Activated naive CD4-positive, alpha-beta T cell treated with anti-CD3 and anti-CD28 coated beads for 36 hours (primary cell): Measurements from ENCODE around the gene CLDN12. TPM values are rescaled to one million over a fixed set of nuclear protein-coding genes. Genes with fewer than 3 reads are reported as not detected.

Experiments
- CTCF ChIA-PET: fragments of 350-600 bp; sonication (Branson Sonifier 250); formaldehyde crosslinking; loops from one replicate; lab custom pipeline; 2021; ENCODE audit warnings: antibody characterized with exemption; lab: Charles Lee
- DNase-seq: peaks from one replicate; pipeline ENCODE4 v3.0.0-alpha.2; 2020
- H3K27ac Mint-ChIP-seq: one replicate; pipeline ENCODE4 v1.8.0; 2021; ENCODE audit warnings: mild to moderate bottlenecking, mixed read lengths
- H3K27me3 Mint-ChIP-seq: one replicate; pipeline ENCODE4 v1.8.0; 2021; ENCODE audit warnings: low read depth, mixed read lengths
- H3K36me3 Mint-ChIP-seq: one replicate; pipeline ENCODE4 v1.8.0; 2021; ENCODE audit warnings: low read depth, mixed read lengths
- H3K4me1 Mint-ChIP-seq: one replicate; pipeline ENCODE4 v1.8.0; 2021; ENCODE audit warnings: low read depth, mixed read lengths
- H3K4me3 Mint-ChIP-seq: one replicate; pipeline ENCODE4 v1.8.0; 2021; ENCODE audit warnings: mild to moderate bottlenecking, moderate library complexity, mixed read lengths
- H3K9me3 Mint-ChIP-seq: one replicate; pipeline ENCODE4 v1.8.0; 2021; ENCODE audit warnings: mixed read lengths
- intact Hi-C: fragments of 100-400 bp; cut with micrococcal nuclease; formaldehyde crosslinking; loops from one replicate; pipeline ENCODE4 v1.15.1; 2023
- total RNA-seq, 2 experiments: library from RNA; stranded (reverse); gene quantifications; one replicate each; pipeline ENCODE4 v1.2.3, GENCODE V29; 2021

The CLDN12 gene
- total RNA-seq, 2 experiments from 2014 or later = 14.8 to 15.3 TPM

DNA sequence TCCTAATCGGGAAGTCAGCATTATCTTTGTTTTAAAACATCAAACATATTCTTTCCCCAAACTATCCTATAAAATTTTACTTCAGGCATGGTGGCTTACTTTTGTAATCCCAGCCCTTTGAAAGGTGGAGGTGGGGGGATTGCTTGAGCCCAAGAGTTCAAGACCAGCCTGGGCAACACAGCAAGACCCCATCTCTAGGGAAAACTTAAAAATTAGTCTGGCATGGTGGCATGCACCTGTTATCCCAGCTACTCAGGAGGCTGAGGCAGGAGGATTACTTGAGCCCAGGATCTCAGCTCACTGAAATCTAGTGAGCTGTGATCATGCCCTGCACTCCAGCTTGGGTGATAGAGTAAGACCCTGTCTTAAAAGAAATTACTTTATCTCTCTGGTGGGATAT lies 4.9 kb downstream of the CLDN12 start:
- no peak for DNase-seq
- CTCF ChIA-PET = interaction anchor here (0.6 kb wide), 1 partner anchor 19 kb away, joined by 4 read pairs; no protein-coding TSS in a partner anchor
- intact Hi-C loops = no loop called here
- H3K27me3 Mint-ChIP-seq = no peaks in the 10 kb centered on the region
- no peak overlapping the region for H3K27ac Mint-ChIP-seq
- peaks cover 9% of the 10 kb centered on the region for H3K36me3 Mint-ChIP-seq
- no peak overlapping the region for H3K4me3 Mint-ChIP-seq
- H3K4me1 Mint-ChIP-seq = peaks cover 4% of the 10 kb centered on the region
- no peaks in the 10 kb centered on the region for H3K9me3 Mint-ChIP-seq

DNA sequence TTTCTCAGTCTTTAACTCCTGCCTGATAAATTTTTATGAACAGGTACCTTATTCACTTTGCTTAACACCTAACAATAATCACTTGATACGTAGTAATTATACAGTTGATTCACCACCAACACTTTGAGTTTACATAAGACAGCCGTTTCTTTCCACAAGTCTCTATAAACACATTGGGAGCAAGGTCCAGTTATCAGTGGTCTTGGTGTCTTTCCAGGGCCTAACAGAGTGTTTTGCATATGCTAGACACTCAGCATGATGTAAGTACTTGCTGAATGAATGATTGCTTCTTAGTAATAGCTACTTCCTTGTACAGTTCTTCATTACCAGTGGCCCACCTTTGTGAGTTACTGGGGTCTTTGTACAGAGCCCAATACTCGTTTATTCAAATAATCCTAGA lies 6.4 kb downstream of the CLDN12 start:
- Mint-ChIP-seq H3K36me3 (peaks cover 10% of the 10 kb centered on the region), H3K27ac (no peak overlapping the region), H3K4me3 (no peak overlapping the region), H3K4me1 (peaks cover 4% of the 10 kb centered on the region), H3K9me3 (no peaks in the 10 kb centered on the region), H3K27me3 (no peaks in the 10 kb centered on the region)
- intact Hi-C loops = no loop called here
- CTCF ChIA-PET = interaction anchor here (1.2 kb wide), 1 partner anchor 64 kb away, joined by 3 read pairs; no protein-coding TSS in a partner anchor
- DNase-seq = no peak

DNA sequence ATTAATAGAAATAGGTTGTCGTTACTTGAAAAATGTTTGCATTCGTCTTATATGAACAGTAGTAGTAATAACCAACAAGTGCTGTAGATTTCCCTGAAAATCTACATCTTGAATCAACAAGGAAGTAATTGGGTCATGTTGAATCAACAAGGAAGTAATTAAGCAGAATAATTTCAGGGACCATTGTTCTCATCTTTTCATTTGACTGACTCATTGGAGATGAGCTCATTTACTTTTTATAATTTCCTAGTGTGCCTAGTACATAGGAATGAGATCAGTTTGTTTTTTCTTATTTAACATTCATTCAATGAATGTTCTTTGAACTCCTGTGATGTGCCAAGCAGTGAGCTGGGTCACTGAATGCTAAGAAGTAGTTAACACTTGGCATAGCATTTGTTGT lies 8.2 kb downstream of the CLDN12 start:
- Mint-ChIP-seq H3K36me3 (peaks cover 12% of the 10 kb centered on the region), H3K27me3 (no peaks in the 10 kb centered on the region), H3K27ac (no peak overlapping the region), H3K4me3 (no peak overlapping the region), H3K9me3 (no peaks in the 10 kb centered on the region), H3K4me1 (no peaks in the 10 kb centered on the region)
- CTCF ChIA-PET = no interaction called here
- intact Hi-C loops = no loop called here
- DNase-seq = no peak

DNA sequence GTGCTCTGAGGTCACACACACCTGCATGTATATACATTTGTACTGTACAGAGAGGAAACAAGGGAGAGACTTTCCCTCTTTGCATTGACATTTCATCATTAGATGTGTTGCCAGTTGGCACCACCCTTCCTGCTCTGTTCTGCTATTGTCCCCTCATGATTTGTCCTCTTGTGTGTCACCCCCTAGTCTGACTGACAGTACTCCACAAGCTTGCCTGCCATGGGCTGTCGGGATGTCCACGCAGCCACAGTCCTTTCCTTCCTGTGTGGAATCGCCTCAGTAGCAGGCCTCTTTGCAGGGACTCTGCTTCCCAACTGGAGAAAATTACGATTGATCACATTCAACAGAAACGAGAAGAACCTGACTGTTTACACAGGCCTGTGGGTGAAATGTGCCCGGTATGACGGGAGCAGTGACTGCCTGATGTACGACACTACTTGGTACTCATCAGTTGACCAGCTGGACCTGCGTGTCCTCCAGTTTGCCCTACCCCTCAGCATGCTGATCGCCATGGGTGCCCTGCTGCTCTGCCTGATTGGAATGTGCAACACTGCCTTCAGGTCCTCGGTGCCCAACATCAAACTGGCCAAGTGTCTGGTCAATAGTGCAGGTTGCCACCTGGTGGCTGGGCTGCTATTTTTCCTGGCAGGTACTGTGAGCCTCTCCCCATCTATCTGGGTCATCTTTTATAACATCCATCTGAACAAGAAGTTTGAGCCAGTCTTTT lies 9.4 kb downstream of the CLDN12 start:
- Mint-ChIP-seq H3K27ac (no peak overlapping the region), H3K27me3 (no peaks in the 10 kb centered on the region), H3K4me3 (no peak overlapping the region), H3K4me1 (no peaks in the 10 kb centered on the region), H3K36me3 (peaks cover 9% of the 10 kb centered on the region), H3K9me3 (no peaks in the 10 kb centered on the region)
- peak; percentile 46 for DNase-seq
- CTCF ChIA-PET = no interaction called here
- intact Hi-C loops = loop anchor here (1.0 kb wide), 1 partner anchor 100 kb away; no protein-coding TSS in a partner anchor

DNA sequence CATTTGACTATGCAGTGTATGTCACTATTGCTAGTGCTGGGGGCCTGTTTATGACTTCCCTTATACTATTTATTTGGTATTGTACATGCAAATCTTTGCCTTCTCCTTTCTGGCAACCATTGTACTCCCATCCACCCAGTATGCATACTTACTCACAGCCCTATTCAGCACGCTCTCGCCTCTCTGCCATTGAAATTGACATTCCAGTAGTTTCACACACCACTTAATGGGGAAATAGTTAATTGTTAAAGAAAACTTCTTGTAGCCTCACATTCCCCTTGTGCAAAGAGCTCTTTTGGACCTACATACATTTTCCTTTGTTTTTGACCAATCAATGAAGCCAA lies 9.9 kb downstream of the CLDN12 start:
- Mint-ChIP-seq H3K9me3 (no peaks in the 10 kb centered on the region), H3K27me3 (no peaks in the 10 kb centered on the region), H3K4me1 (no peaks in the 10 kb centered on the region), H3K27ac (no peak overlapping the region), H3K36me3 (peaks cover 9% of the 10 kb centered on the region), H3K4me3 (no peak overlapping the region)
- intact Hi-C loops = loop anchor here (1.0 kb wide), 1 partner anchor 101 kb away; no protein-coding TSS in a partner anchor
- CTCF ChIA-PET = interaction anchor here (0.7 kb wide), 2 partner anchors 16 to 696 kb away, joined by 3 to 4 read pairs; no protein-coding TSS in a partner anchor
- no peak for DNase-seq

DNA sequence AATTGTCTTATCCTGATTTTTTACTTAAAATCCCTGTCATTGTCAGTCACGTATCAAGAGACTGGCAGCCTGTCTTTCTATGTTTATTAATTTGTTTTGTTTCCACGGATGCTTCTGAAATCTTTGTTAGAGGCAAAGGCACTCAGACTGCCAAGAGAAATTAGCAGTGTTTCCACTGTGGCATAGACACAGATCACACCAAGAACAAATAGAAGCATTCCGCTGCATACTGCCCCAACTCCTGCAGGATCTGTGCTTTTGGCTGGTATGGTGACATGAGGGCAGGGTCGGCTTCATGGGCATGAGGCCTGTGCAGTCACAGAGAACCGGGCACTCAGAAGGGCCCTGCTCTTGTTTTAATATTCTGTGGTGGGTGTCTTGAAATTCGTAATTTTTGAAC lies 18.4 kb downstream of the CLDN12 start:
- Mint-ChIP-seq H3K27me3 (no peaks in the 10 kb centered on the region), H3K9me3 (no peaks in the 10 kb centered on the region), H3K27ac (no peak overlapping the region), H3K36me3 (no peaks in the 10 kb centered on the region), H3K4me3 (no peak overlapping the region), H3K4me1 (peaks cover 16% of the 10 kb centered on the region)
- intact Hi-C loops = no loop called here
- CTCF ChIA-PET = interaction anchor here (0.5 kb wide), 1 partner anchor 1421 kb away, joined by 4 read pairs; no protein-coding TSS in a partner anchor
- no peak for DNase-seq

DNA sequence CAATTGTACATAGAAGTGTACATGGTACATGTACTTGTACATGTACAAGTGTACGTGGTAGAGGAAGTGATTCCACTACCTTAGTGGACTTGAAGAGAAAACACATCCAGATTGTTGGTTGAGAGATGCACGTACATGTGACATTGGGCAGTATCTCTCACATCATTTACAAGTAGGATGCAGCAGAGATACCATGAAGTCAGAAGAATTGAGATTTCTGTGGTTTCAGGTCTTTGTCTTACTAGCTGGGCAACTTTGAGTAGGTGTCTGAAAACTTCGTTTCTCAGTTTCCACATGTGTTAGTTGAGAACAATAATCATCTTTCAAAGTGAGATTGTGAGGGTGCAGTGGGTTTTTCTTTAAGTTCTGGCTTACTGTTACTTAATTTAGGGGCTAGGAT lies 21.5 kb downstream of the CLDN12 start:
- CTCF ChIA-PET = interaction anchor here (0.6 to 1.2 kb wide), 3 partner anchors 27 to 271 kb away, joined by 3 read pairs; no protein-coding TSS in a partner anchor
- peaks cover 2% of the 10 kb centered on the region for H3K27me3 Mint-ChIP-seq

DNA sequence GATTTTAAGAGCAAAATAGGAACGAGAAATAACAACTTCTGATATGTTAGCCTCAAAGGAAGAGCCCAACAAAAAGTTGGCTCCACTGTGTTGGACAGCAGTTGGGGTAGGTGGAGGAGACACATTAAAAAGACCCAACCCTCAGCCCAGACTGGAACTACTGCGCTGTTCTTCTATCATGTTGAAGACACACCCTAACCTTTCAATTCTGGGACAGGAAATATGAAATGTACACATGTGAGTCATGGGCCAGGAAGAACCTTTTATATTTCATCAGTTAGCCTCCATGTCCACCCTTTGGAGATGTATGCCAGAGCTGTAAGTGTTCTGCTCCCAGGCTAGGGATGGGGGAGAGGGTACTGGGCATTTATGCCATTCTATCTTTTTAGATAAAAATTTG lies 22.1 kb downstream of the CLDN12 start:
- Mint-ChIP-seq H3K27ac (peak overlapping the region; percentile 79), H3K4me3 (no peak overlapping the region)

More for the DNA sequence above, 21.5 kb downstream of the CLDN12 start:
- peak; percentile 11 for DNase-seq
- no peaks in the 10 kb centered on the region for H3K9me3 Mint-ChIP-seq
- H3K4me1 Mint-ChIP-seq = peaks cover 16% of the 10 kb centered on the region
- peak overlapping the region; percentile 16 for H3K4me3 Mint-ChIP-seq
- H3K27ac Mint-ChIP-seq = peak overlapping the region; percentile 79
- no peaks in the 10 kb centered on the region for H3K36me3 Mint-ChIP-seq
- intact Hi-C loops = loop anchor here (1.0 to 5.0 kb wide), 4 partner anchors 21 to 1637 kb away; partner anchors contain the start of genes CLDN12 and GTPBP10

DNA sequence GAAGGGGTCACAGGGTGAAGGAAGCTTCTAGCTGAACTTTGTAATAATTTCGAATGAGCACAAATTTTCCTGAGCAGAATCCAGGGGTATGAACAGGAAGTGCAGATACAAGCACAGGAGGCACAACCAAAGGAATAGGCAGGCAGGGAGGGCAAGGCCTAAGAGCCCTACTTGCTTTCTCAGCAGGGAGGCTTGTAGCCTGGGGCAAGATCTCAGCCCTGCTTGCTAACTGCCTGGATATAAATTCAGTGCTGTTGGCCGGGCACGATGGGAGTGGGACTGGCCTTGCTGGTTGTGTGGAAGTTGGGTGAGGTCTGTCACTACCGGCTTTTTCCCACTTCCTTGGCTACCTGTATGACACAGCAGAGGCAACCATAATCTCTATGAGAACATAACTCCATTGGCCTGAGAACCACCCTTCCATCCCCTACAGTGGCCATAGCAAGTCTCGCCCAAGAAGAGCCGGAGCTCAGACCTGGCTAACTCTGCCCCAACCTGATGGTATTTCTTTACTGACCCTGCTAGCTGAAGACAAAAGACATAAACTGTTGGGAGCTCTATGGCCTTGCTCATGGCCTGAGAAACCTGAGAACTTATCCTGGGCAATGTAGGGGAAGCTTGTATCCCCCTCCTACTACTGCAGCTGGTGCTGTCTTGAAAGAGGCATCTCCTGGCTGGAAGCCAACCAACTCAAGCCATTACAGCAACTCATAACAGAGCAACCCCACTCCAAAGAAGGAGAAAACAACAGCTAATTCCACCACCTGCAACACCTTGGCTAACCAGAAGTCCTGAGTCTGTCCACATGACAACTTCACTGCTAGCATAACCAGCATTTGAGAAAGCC lies 27.6 kb downstream of the CLDN12 start:
- H3K9me3 Mint-ChIP-seq = peaks cover 5% of the 10 kb centered on the region
- H3K4me1 Mint-ChIP-seq = peaks cover 2% of the 10 kb centered on the region
- no peaks in the 10 kb centered on the region for H3K36me3 Mint-ChIP-seq
- H3K27ac Mint-ChIP-seq = no peak overlapping the region
- no peak overlapping the region for H3K4me3 Mint-ChIP-seq
- intact Hi-C loops = no loop called here
- DNase-seq = no peak
- CTCF ChIA-PET = interaction anchor here (0.6 to 1.4 kb wide), 4 partner anchors 9 to 1472 kb away, joined by 3 to 5 read pairs (median 4); partner anchors contain the start of gene STEAP1
- peaks cover 15% of the 10 kb centered on the region for H3K27me3 Mint-ChIP-seq

More for the DNA sequence above, 22.1 kb downstream of the CLDN12 start:
- H3K4me1 Mint-ChIP-seq = peaks cover 16% of the 10 kb centered on the region
- DNase-seq = peak; percentile 18
- no peaks in the 10 kb centered on the region for H3K9me3 Mint-ChIP-seq
- intact Hi-C loops = loop anchor here (1.0 to 5.0 kb wide), 4 partner anchors 22 to 1638 kb away; partner anchors contain the start of genes CLDN12 and GTPBP10
- peaks cover 2% of the 10 kb centered on the region for H3K27me3 Mint-ChIP-seq
- H3K36me3 Mint-ChIP-seq = no peaks in the 10 kb centered on the region
- CTCF ChIA-PET = interaction anchor here (0.6 to 2.0 kb wide), 4 partner anchors 11 to 272 kb away, joined by 3 to 5 read pairs (median 3); partner anchors contain the start of gene STEAP2

DNA sequence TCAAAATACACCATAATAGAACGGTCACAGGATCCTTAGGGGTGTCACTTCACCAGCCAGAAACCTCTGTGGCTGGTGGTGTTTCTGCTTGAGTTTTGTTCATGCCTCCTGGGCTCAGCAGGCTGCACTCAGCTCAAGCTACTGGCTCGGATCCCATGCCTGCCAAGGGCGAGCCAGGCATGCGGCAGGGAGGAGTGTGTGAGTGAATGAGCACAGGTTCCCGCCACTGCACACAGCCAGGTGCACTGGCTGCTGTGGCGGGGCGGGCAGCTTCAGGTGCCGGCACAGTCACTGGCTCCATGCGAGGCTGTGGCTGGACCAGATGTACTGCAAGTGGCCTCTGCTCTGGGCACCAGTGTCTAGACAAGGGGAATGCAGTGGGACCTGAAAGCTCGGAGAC lies 29.5 kb downstream of the CLDN12 start:
- CTCF ChIA-PET = interaction anchor here (0.6 to 0.9 kb wide), 2 partner anchors 169 to 269 kb away, joined by 3 read pairs; no protein-coding TSS in a partner anchor
- Mint-ChIP-seq H3K4me3 (no peak overlapping the region), H3K27ac (no peak overlapping the region), H3K36me3 (no peaks in the 10 kb centered on the region), H3K4me1 (no peaks in the 10 kb centered on the region), H3K27me3 (peaks cover 15% of the 10 kb centered on the region), H3K9me3 (peaks cover 5% of the 10 kb centered on the region)
- DNase-seq = no peak
- intact Hi-C loops = no loop called here

DNA sequence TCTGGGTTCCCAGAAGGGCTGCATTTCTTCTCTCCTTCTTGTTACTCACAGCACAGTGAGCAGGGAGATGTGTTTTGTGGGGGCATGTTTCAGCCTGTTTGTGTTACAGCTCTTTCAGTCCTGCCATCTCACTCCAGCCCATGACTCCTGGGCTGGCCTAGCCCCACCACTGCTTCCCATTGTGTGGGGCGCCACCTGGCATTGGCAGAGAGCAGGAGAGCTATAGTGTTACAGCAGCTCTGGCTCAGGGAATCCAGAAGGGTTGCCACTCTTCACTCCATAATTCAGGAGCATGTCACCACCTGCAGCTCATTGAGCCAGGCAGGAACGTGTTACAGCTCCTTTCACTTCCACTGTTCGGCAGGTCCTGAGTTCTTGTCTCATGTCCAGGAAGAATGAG lies 30.0 kb downstream of the CLDN12 start:
- Mint-ChIP-seq H3K4me1 (no peaks in the 10 kb centered on the region), H3K27ac (no peak overlapping the region), H3K27me3 (peaks cover 15% of the 10 kb centered on the region), H3K9me3 (peaks cover 5% of the 10 kb centered on the region), H3K36me3 (no peaks in the 10 kb centered on the region), H3K4me3 (no peak overlapping the region)
- DNase-seq = no peak
- CTCF ChIA-PET = interaction anchor here (0.9 kb wide), 1 partner anchor 170 kb away, joined by 3 read pairs; no protein-coding TSS in a partner anchor
- intact Hi-C loops = no loop called here

DNA sequence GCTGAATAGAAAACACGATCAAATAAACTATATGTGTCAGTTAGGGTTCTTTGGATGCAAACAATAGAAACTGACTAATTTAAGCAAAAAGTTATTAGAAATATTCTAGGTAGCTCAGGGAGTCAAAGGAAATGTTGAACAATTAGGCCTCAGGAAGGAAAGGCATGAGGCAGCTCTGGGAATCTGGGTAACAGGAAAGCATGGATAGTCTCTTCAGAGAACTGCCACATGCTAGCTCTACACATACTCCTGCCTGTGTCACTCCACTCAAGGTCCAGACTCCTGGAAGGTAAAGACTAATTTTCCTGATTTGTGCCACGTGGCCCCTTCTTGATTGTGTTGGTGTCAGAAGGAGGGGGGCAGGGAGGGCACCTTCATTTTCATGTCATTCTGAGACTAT lies 42.4 kb downstream of the CLDN12 start:
- intact Hi-C loops = no loop called here
- no peak overlapping the region for H3K4me3 Mint-ChIP-seq
- no peaks in the 10 kb centered on the region for H3K4me1 Mint-ChIP-seq
- no peak for DNase-seq
- H3K27ac Mint-ChIP-seq = no peak overlapping the region
- peaks cover 5% of the 10 kb centered on the region for H3K27me3 Mint-ChIP-seq
- no peaks in the 10 kb centered on the region for H3K9me3 Mint-ChIP-seq
- H3K36me3 Mint-ChIP-seq = no peaks in the 10 kb centered on the region
- CTCF ChIA-PET = no interaction called here
